Measurements from ENCODE around the gene SCD.

SCD gene

DNA sequence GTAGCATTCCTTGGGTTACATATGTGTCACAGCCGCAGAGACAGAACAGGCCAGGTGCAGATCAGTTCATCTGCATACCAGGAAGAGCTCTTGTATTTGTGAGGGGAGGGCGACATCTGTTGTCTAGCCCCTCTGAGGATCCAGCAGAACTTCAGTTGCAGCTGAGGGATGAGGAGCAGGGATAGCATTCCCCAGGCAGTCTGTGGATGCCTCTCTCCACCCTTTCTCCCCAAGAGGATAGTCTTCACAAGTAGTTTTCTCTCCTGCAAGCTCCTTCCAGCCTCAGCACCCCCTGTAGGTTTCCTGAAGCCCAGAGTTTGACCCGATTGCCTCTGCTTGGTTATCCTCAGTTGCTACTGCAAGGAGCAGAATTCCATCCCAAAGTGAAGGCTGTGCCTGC, 2.6 kb downstream of the SCD start:
- H3K36me3 ChIP-seq (ENCODE audit: control insufficient read depth, insufficient read depth, low read length): peaks cover 73% of the 10 kb centered on the region

DNA sequence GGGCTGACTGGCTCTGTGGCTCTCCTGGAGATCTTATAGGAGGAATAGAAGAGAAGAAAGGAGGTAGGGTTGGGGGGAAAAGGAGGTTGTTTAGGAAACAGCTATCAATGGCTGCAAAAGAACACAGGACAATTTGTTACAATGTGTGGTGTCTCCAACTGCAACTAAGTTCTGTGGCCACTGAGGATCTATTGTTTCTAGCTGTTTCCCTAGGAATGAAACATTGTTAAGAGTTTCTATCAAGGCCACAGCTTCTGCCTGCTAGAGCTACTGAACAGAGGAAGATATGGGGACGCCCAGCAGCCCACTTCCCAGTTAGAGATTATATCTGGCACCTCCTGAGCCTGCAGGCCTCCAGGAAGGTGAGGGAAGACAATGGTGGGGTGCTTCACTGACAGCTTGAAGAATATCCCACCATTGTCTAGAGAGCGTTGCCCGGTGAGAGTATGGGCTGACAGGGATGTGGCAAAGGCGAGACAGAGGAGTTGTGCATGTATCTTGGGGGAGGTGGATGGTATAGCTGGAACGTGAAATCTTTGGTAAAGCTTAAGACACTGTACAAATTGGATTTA, 4.0 kb downstream of the SCD start:
- Histone ChIP-seq H3K4me1 (ENCODE audit: control insufficient read depth, insufficient read depth, low read length, poor library complexity, severe bottlenecking) (peaks cover 52% of the 10 kb centered on the region), H3K27ac (ENCODE audit: low read depth, low read length, severe bottlenecking) (no peak overlapping the region), H3K4me3 (ENCODE audit: extremely low read depth, insufficient read depth, low read length, poor library complexity, severe bottlenecking) (peak overlapping the region; percentile 95), H3K36me3 (ENCODE audit: control insufficient read depth, insufficient read depth, low read length) (peaks cover 86% of the 10 kb centered on the region), H3K9me3 (ENCODE audit: control insufficient read depth, low read length) (no peaks in the 10 kb centered on the region)
- 86 to 100% methylated on average over 4 of the region's 5 CpGs for WGBS, 2 experiments (ENCODE audit: insufficient coverage in 2 of 2)

More for the DNA sequence above, 2.6 kb downstream of the SCD start:
- Histone ChIP-seq H3K27ac (ENCODE audit: low read depth, low read length, severe bottlenecking) (no peak overlapping the region), H3K9me3 (ENCODE audit: control insufficient read depth, low read length) (no peaks in the 10 kb centered on the region), H3K4me3 (ENCODE audit: extremely low read depth, insufficient read depth, low read length, poor library complexity, severe bottlenecking) (peak overlapping the region; percentile 95), H3K4me1 (ENCODE audit: control insufficient read depth, insufficient read depth, low read length, poor library complexity, severe bottlenecking) (peaks cover 43% of the 10 kb centered on the region)
- WGBS, 2 experiments (ENCODE audit: insufficient coverage in 2 of 2): 44 to 46% methylated on average over 2 of the region's 3 CpGs

DNA sequence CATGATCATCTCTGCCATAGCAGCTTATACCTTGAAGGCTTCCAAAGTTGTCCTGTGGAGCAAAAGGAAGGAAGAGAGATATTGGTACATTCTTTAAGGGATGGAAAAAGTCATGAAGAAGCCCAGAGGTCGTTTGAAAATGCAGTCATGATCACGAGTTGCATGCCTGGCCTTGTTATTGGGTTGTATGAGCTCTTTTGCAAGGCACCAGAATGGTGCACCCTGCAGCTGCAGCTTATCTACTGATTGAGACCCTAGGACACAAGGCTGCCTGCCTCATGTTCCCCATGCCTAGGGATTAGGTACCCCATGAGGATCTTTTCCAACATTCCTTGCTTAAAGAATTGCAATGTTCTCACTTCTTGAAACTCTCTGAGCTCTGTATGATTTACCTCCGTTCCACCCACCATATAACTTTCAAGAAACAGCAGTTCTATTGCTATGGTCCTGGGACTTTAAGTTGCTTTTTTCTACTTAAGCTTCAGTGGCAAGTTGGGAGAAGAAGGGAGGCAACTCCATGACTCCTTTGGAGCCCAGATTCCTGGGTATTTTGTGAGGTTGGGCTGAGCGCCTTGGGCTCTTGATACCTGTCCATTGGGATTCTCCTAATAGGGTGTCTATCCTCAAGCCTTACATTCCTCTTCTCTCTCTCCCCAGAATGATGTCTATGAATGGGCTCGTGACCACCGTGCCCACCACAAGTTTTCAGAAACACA, 6.9 kb downstream of the SCD start:
- Histone ChIP-seq H3K9me3 (ENCODE audit: control insufficient read depth, low read length) (no peaks in the 10 kb centered on the region), H3K4me3 (ENCODE audit: extremely low read depth, insufficient read depth, low read length, poor library complexity, severe bottlenecking) (no peak overlapping the region), H3K27ac (ENCODE audit: low read depth, low read length, severe bottlenecking) (peak overlapping the region; percentile 4), H3K4me1 (ENCODE audit: control insufficient read depth, insufficient read depth, low read length, poor library complexity, severe bottlenecking) (peaks cover 67% of the 10 kb centered on the region), H3K36me3 (ENCODE audit: control insufficient read depth, insufficient read depth, low read length) (peaks cover 94% of the 10 kb centered on the region)
- WGBS, 2 experiments (ENCODE audit: insufficient coverage in 2 of 2): 97 to 100% methylated on average over 4 to 5 of the region's 6 CpGs

DNA sequence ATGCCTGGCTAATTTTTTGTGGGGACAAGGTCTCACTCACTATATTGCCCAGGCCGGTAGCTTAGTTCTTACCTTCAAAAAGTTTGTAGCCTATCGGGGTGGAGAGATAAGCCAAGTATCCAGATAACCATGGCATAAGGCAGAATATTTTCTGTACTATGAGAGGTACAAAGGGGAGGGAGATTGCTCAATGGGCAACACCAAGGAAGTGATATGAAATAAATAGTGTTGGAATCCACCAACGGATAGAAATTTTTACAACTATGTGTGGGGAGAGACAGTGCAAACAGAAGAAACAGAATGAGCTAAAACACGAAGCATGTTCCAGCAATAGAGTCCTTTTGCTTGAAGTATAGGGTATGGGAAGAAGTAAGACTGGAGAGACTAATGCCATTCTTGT, 8.1 kb downstream of the SCD start:
- peaks cover 73% of the 10 kb centered on the region for H3K4me1 ChIP-seq (ENCODE audit: control insufficient read depth, insufficient read depth, low read length, poor library complexity, severe bottlenecking)
- H3K36me3 ChIP-seq (ENCODE audit: control insufficient read depth, insufficient read depth, low read length): peaks cover 94% of the 10 kb centered on the region
- H3K9me3 ChIP-seq (ENCODE audit: control insufficient read depth, low read length): no peaks in the 10 kb centered on the region
- no peak overlapping the region for H3K4me3 ChIP-seq (ENCODE audit: extremely low read depth, insufficient read depth, low read length, poor library complexity, severe bottlenecking)
- H3K27ac ChIP-seq (ENCODE audit: low read depth, low read length, severe bottlenecking): peak overlapping the region; percentile 33
- WGBS, 2 experiments (ENCODE audit: insufficient coverage in 2 of 2): 98 to 100% methylated on average over 3 of the region's 4 CpGs

DNA sequence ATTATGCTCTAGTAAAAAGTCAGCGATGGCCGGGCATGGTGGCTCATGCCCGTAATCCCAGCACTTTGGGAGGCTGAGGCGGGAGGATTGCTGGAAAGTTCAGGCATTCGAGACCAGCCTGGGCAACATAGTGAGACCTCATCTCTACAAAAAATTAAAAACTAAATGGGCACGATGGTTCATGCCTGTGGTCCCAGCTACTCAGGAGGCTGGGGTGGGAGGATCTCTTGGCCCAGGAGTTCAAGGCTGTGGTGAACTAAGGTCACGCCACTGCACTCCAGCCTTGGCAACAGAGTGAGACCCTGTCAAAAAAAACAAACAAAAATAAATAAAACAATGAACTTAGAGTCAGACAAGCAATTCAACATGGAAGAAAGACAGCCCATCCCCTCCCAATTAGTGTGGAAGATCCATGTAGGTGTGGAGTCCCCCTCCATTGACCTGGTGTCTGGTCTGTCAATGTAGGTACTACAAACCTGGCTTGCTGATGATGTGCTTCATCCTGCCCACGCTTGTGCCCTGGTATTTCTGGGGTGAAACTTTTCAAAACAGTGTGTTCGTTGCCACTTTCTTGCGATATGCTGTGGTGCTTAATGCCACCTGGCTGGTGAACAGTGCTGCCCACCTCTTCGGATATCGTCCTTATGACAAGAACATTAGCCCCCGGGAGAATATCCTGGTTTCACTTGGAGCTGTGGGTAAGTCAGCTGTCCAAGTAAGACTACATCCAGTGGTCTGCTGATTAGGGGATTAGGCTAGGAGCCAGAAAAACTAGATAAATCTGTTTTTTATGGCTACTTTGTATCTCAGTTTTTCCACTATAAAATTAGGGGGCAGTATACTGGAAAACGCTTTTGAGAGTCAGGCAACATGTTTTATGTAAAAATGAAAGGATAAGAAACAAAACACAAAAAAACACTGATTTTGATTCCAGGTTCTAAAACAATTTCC, 9.3 kb downstream of the SCD start:
- Histone ChIP-seq H3K36me3 (ENCODE audit: control insufficient read depth, insufficient read depth, low read length) (peaks cover 94% of the 10 kb centered on the region), H3K9me3 (ENCODE audit: control insufficient read depth, low read length) (no peaks in the 10 kb centered on the region), H3K4me3 (ENCODE audit: extremely low read depth, insufficient read depth, low read length, poor library complexity, severe bottlenecking) (no peak overlapping the region), H3K4me1 (ENCODE audit: control insufficient read depth, insufficient read depth, low read length, poor library complexity, severe bottlenecking) (peaks cover 70% of the 10 kb centered on the region), H3K27ac (ENCODE audit: low read depth, low read length, severe bottlenecking) (peak overlapping the region; percentile 69)
- 97% methylated on average over 10 to 11 of the region's 14 CpGs for WGBS, 2 experiments (ENCODE audit: insufficient coverage in 2 of 2)

DNA sequence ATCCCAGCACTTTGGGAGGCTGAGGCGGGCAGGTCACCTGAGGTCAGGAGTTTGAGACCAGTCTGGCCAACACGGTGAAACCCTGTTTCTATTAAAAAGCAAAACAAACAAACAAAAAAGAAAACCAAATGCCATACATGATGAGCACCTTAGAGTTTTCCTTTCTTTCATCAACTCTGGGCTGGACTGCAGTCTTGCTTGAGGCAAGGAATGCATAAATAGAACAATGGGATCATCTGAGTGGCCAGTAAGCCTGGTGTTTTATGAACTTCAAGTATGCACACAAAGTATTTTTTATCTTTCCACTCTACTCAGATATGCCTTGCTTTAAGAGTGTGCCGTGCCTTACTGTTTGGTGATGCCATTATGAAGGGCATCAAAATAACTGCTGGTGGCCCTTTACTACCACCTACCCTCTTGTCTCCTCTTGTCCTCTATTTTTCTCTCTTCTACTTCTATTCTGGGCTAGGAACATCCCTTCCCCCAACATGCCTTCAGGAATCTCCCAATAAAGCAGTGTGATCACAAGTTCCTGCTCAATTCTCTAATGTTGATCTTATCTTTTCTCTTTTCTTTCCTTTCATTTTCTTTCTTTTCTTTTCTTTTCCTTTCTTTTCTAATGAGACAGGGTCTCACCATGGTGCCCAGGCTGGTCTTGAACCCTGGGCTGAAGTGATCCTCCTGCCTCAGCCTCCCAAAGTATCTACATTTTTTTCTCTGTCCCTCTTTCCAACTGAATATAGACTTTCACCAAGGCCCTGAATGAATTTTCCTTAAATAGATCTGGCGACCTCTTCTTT, 10.2 kb downstream of the SCD start:
- no peak overlapping the region for H3K4me3 ChIP-seq (ENCODE audit: extremely low read depth, insufficient read depth, low read length, poor library complexity, severe bottlenecking)
- peaks cover 67% of the 10 kb centered on the region for H3K4me1 ChIP-seq (ENCODE audit: control insufficient read depth, insufficient read depth, low read length, poor library complexity, severe bottlenecking)
- H3K27ac ChIP-seq (ENCODE audit: low read depth, low read length, severe bottlenecking): peak overlapping the region; percentile 69
- 97% methylated on average over 4 of the region's 4 CpGs; no CpG with 5 or more reads in 1 of the 2 experiments for WGBS, 2 experiments (ENCODE audit: insufficient coverage in 2 of 2)
- no peaks in the 10 kb centered on the region for H3K9me3 ChIP-seq (ENCODE audit: control insufficient read depth, low read length)
- peaks cover 94% of the 10 kb centered on the region for H3K36me3 ChIP-seq (ENCODE audit: control insufficient read depth, insufficient read depth, low read length)

DNA sequence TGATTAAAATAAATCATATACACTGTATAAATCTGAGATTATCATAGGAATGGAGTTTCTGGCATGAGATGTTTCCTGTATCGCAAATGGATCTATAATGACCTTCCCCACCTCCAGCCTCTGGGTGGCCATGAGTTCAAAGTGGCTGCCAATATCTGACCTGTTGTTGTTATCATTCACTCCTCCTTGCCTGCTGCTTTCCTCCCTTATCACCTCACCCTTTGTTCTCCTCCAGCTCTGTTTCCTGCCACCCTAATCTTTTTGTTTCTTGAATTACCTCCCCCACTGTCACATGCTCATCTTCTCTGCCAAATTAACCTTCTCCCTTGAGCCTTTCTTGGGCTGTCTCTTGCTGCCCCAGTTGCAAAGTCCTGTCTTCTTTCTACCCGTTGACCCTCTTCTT, 12.0 kb downstream of the SCD start:
- peaks cover 94% of the 10 kb centered on the region for H3K36me3 ChIP-seq (ENCODE audit: control insufficient read depth, insufficient read depth, low read length)
- peaks cover 68% of the 10 kb centered on the region for H3K4me1 ChIP-seq (ENCODE audit: control insufficient read depth, insufficient read depth, low read length, poor library complexity, severe bottlenecking)
- H3K9me3 ChIP-seq (ENCODE audit: control insufficient read depth, low read length): no peaks in the 10 kb centered on the region
- 20 to 75% methylated on average over 1 to 2 of the region's 2 CpGs for WGBS, 2 experiments (ENCODE audit: insufficient coverage in 2 of 2)
- H3K4me3 ChIP-seq (ENCODE audit: extremely low read depth, insufficient read depth, low read length, poor library complexity, severe bottlenecking): no peak overlapping the region
- peak overlapping the region; percentile 68 for H3K27ac ChIP-seq (ENCODE audit: low read depth, low read length, severe bottlenecking)

DNA sequence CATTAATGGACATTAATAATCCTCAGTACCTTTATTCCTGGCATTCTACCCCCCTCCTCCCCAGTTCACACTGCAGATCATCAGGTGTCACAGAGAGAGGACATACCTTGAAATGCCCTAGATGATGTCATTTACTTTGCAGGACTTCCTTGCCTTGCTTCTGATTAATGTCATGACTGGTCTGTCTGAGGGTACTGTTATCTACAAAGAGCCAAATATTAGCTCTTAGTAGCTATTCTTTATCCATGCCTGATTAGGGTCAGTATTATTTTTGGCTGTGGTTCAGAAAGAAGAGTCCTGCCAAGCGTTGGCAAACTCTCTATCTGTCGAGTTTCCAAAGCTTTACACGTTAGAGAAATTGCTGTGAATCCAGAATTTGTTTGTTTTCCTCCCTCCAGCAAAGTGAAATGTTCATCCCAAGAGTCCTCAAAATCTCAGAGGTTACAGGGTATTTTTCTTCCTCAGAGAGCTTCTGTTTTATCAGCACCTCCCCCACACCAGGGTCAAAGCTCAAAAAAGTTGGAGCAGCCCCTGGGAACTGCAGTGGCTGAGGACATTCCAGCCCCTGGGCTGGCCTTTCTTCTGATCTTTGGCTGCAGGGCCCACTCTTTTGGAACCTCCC, 12.6 kb downstream of the SCD start:
- H3K36me3 ChIP-seq (ENCODE audit: control insufficient read depth, insufficient read depth, low read length): peaks cover 91% of the 10 kb centered on the region
- H3K4me1 ChIP-seq (ENCODE audit: control insufficient read depth, insufficient read depth, low read length, poor library complexity, severe bottlenecking): peaks cover 62% of the 10 kb centered on the region
- peak overlapping the region; percentile 68 for H3K27ac ChIP-seq (ENCODE audit: low read depth, low read length, severe bottlenecking)
- WGBS, 2 experiments (ENCODE audit: insufficient coverage in 2 of 2): 77% methylated on average over 3 of the region's 3 CpGs
- no peak overlapping the region for H3K4me3 ChIP-seq (ENCODE audit: extremely low read depth, insufficient read depth, low read length, poor library complexity, severe bottlenecking)
- H3K9me3 ChIP-seq (ENCODE audit: control insufficient read depth, low read length): no peaks in the 10 kb centered on the region

DNA sequence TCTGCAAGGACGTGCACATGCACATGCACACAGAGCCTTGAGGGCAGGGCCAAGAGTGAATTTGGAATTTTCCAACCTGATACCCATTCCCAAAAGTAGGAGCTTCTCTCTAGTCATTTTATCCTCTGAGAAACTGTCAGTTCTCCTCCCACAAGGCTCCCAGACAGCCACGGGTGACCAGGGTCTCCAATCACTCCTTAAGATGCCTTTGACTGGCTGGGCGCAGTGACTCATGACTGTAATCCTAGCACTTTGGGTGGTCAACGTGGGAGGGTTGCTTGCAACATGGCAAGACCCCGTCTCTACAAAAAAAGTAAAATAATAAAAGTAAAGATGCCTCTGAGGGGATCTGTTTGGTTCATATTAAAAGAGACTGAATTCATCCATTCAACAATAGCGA, 13.2 kb downstream of the SCD start:
- Histone ChIP-seq H3K36me3 (ENCODE audit: control insufficient read depth, insufficient read depth, low read length) (peaks cover 85% of the 10 kb centered on the region), H3K4me3 (ENCODE audit: extremely low read depth, insufficient read depth, low read length, poor library complexity, severe bottlenecking) (no peak overlapping the region), H3K4me1 (ENCODE audit: control insufficient read depth, insufficient read depth, low read length, poor library complexity, severe bottlenecking) (peaks cover 56% of the 10 kb centered on the region), H3K27ac (ENCODE audit: low read depth, low read length, severe bottlenecking) (peak overlapping the region; percentile 68), H3K9me3 (ENCODE audit: control insufficient read depth, low read length) (no peaks in the 10 kb centered on the region)
- WGBS, 2 experiments (ENCODE audit: insufficient coverage in 2 of 2): 92 to 100% methylated on average over 1 to 2 of the region's 6 CpGs
